ENCODE measurements around the gene TCF21. TPM values are rescaled to one million over a fixed set of nuclear protein-coding genes. Genes with fewer than 3 reads are reported as not detected.

TCF21 gene
- total and polyA plus RNA-seq, 10 of the 15 experiments (the other 5 are each of a cell fraction or from before 2014, with no cell fraction given) = 0.08 TPM; not detected in 9

DNA sequence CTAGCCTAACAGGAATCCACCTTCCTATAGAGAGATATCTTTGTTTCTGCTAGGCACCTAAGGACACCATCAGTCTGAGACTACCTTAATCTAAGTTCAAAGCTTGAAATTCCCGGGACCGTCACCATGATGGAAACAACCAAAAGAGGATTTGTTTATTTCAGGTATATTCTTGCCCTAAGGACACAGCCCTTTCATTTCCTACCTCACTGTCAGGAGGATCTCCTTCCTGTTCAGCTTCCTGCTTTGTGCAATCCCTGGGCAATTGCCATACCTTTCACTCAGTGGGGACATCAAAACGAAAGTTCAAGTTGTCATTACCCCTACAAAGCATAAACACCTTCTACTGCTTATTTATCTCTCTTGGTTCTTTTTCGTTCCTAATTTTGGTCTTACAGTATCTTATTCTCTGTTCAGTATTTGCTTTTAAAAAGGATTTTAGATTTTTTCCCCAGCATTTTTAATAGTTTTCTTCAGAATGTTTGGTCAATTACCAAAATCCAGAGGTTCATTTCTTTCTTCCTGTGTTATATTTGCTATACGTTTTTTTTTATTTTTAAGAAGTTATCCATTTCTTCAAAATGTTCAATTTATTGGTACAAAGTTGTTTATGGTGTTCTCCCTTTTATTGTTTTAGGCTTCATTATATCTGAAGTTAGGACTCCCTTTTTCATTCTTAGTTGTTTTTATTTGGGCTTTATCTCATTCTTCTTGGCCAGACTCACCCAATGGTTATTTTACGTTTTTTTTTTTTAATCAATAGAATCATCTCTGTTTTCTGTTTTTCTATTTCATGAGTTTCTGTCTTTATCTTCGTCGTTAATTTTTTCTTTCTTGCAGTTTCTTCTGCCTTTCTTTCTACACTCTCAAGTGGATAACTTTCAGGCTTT is 51.1 kb downstream of the TCF21 start (continued):
- TF ChIP-seq CBX3 (IDR thresholded peaks at IDR 0.05; ENCODE audit: borderline replicate concordance, low read depth) (no peak), BMI1 (IDR thresholded peaks at IDR 0.05; ENCODE audit: borderline replicate concordance) (no peak)
- TF ChIP-seq, protein P1, sequence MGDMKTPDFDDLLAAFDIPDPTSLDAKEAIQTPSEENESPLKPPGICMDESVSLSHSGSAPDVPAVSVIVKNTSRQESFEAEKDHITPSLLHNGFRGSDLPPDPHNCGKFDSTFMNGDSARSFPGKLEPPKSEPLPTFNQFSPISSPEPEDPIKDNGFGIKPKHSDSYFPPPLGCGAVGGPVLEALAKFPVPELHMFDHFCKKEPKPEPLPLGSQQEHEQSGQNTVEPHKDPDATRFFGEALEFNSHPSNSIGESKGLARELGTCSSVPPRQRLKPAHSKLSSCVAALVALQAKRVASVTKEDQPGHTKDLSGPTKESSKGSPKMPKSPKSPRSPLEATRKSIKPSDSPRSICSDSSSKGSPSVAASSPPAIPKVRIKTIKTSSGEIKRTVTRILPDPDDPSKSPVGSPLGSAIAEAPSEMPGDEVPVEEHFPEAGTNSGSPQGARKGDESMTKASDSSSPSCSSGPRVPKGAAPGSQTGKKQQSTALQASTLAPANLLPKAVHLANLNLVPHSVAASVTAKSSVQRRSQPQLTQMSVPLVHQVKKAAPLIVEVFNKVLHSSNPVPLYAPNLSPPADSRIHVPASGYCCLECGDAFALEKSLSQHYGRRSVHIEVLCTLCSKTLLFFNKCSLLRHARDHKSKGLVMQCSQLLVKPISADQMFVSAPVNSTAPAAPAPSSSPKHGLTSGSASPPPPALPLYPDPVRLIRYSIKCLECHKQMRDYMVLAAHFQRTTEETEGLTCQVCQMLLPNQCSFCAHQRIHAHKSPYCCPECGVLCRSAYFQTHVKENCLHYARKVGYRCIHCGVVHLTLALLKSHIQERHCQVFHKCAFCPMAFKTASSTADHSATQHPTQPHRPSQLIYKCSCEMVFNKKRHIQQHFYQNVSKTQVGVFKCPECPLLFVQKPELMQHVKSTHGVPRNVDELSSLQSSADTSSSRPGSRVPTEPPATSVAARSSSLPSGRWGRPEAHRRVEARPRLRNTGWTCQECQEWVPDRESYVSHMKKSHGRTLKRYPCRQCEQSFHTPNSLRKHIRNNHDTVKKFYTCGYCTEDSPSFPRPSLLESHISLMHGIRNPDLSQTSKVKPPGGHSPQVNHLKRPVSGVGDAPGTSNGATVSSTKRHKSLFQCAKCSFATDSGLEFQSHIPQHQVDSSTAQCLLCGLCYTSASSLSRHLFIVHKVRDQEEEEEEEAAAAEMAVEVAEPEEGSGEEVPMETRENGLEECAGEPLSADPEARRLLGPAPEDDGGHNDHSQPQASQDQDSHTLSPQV (IDR thresholded peaks at IDR 0.05) = no peak
- TF ChIP-seq, protein P2, sequence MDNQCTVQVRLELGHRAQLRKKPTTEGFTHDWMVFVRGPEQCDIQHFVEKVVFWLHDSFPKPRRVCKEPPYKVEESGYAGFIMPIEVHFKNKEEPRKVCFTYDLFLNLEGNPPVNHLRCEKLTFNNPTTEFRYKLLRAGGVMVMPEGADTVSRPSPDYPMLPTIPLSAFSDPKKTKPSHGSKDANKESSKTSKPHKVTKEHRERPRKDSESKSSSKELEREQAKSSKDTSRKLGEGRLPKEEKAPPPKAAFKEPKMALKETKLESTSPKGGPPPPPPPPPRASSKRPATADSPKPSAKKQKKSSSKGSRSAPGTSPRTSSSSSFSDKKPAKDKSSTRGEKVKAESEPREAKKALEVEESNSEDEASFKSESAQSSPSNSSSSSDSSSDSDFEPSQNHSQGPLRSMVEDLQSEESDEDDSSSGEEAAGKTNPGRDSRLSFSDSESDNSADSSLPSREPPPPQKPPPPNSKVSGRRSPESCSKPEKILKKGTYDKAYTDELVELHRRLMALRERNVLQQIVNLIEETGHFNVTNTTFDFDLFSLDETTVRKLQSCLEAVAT (IDR thresholded peaks at IDR 0.05) = no peak

Other genes with a start within 250 kb of the TCF21 start
- gene TBPL1, start 64.1 kb downstream of the TCF21 start, total RNA-seq (2014; rRNA removed) = 34.7 and 49.0 TPM in 2 replicates
- gene TBPL1, start 64.1 kb downstream of the TCF21 start, total RNA-seq (2014; rRNA removed; fragmentation: Illumina TruSeq; extraction: Trizol) = 37.6 and 37.7 TPM in 2 replicates
- gene TBPL1, start 64.1 kb downstream of the TCF21 start, total RNA-seq (2021) = 37.2 and 38.7 TPM in 2 replicates
- gene TBPL1, start 64.1 kb downstream of the TCF21 start, polyA plus RNA-seq (2011; rRNA removed) = 48.2 and 71.8 TPM in 2 replicates
- gene TBPL1, start 64.1 kb downstream of the TCF21 start, polyA plus RNA-seq (2014; fragmentation: Illumina TruSeq; extraction: Trizol) = 34.6 and 38.9 TPM in 2 replicates
- 10 to 100 TPM; 34.9 to 52.5 TPM for gene TBPL1, start 64.1 kb downstream of the TCF21 start, polyA plus RNA-seq (2014; fragmentation: Nextera tagmentation; extraction: Ambion mirVana)
- 62.1 and 64.1 TPM in 2 replicates for gene TBPL1, start 64.1 kb downstream of the TCF21 start, polyA plus RNA-seq (2014; rRNA removed)
- gene TBPL1, start 64.1 kb downstream of the TCF21 start, polyA plus RNA-seq (2016; fragmentation: Nextera tagmentation; extraction: Ambion mirVana) = 10 to 100 TPM; 60.7 to 71.2 TPM
- not detected in 2 replicates for gene SLC2A12, start 163.5 kb downstream of the TCF21 start, total RNA-seq (2014; rRNA removed)
- not detected in 2 replicates for gene SLC2A12, start 163.5 kb downstream of the TCF21 start, total RNA-seq (2014; rRNA removed; fragmentation: Illumina TruSeq; extraction: Trizol)
- 0.05 TPM in 1 of 2 replicates, not detected in the other for gene SLC2A12, start 163.5 kb downstream of the TCF21 start, total RNA-seq (2021)
- 0.10 and 0.12 TPM in 2 replicates for gene SLC2A12, start 163.5 kb downstream of the TCF21 start, polyA plus RNA-seq (2011; rRNA removed)
- gene SLC2A12, start 163.5 kb downstream of the TCF21 start, polyA plus RNA-seq (2014; fragmentation: Illumina TruSeq; extraction: Trizol) = 0.01 TPM in 1 of 2 replicates, not detected in the other
- gene SLC2A12, start 163.5 kb downstream of the TCF21 start, polyA plus RNA-seq (2014; fragmentation: Nextera tagmentation; extraction: Ambion mirVana) = not detected
- gene SLC2A12, start 163.5 kb downstream of the TCF21 start, polyA plus RNA-seq (2014; rRNA removed) = 0.04 TPM in 1 of 2 replicates, not detected in the other
- not detected for gene SLC2A12, start 163.5 kb downstream of the TCF21 start, polyA plus RNA-seq (2016; fragmentation: Nextera tagmentation; extraction: Ambion mirVana)

All from GM12878 (cell line).